HepG2 (cell line): ENCODE measurements around the gene RDH16. TPM values are rescaled to one million over a fixed set of nuclear protein-coding genes. Genes with fewer than 3 reads are reported as not detected.
"Not testable (repeated sequence)": the region's sequence is repeated elsewhere in the genome, so short reads cannot be mapped to it uniquely, and the experiment has no call there.

Experiments
- ATAC-seq: fragments of 200-7000 bp; cut with Tn5 transposase; 3 replicates; pipeline ENCODE4 v1.9.1; 2020; ENCODE audit warnings: mild to moderate bottlenecking, moderate library complexity
- BruUV-seq: library from RNA; stranded (reverse); fragments of 400-500 nt; replicated peaks from 2 replicates; lab custom pipeline; 2021; lab: Mats Ljungman, UMichigan
- CTCF ChIA-PET: fragments of 300-600 bp; formaldehyde crosslinking; extraction: SDS; loops from one replicate; lab custom pipeline; 2021; ENCODE audit warnings: low total read pairs, inconsistent platforms, low intra/inter-chr PET ratio; lab: Yijun Ruan, JAX
- POLR2A ChIA-PET: fragments of 350-600 bp; sonication (Branson Sonifier 250); formaldehyde crosslinking; loops from one replicate; lab custom pipeline; 2020; ENCODE audit warnings: antibody characterized with exemption, inconsistent platforms; lab: Yijun Ruan, JAX
- DNase-seq: peaks from one replicate; pipeline ENCODE4 v3.0.0-alpha.2; 2015; ENCODE audit warnings: low spot score
- FAIRE-seq: peaks from 3 replicates; lab custom pipeline; 2011; peaks lifted over from hg19 to GRCh38; lab: Jason Lieb, UNC
- H2AFZ ChIP-seq: one replicate; pipeline ENCODE4 v1.6.1; 2011; ENCODE audit warnings: low read length, inconsistent platforms
- H3K27ac ChIP-seq: fragments of 300-600 bp; 3 replicates; pipeline ENCODE4 v1.8.0; 2011; ENCODE audit warnings: mixed run types, mild to moderate bottlenecking, mixed read lengths, low read length, inconsistent platforms; ENCODE audit not compliant: insufficient read depth; ENCODE audit errors: extremely low read length
- H3K27me3 ChIP-seq, 2 experiments: fragments of 200-600 bp in 1 of 2; 2 replicates in 1 of 2; 3 replicates in 1 of 2; pipeline versions ENCODE4 v1.6.0 to v1.8.0; 2011; ENCODE audit warnings: low read length in 2 of 2, mild to moderate bottlenecking in 2 of 2, moderate library complexity in 2 of 2, inconsistent platforms in 1 of 2; ENCODE audit not compliant: insufficient read depth in 2 of 2, control insufficient read depth in 1 of 2
- H3K36me3 ChIP-seq, 2 experiments: fragments of 200-600 bp in 1 of 2; replicated peaks in 1 of 2; 2 replicates in 1 of 2; 3 replicates in 1 of 2; pipeline versions ENCODE4 v1.5.1 to v1.8.0; 2011; ENCODE audit warnings: low read length in 2 of 2, inconsistent platforms in 1 of 2; ENCODE audit not compliant: insufficient read depth in 2 of 2, control insufficient read depth in 1 of 2
- H3K4me1 ChIP-seq: 2 replicates; pipeline ENCODE4 v1.5.1; 2012; ENCODE audit warnings: low read length, inconsistent platforms; ENCODE audit not compliant: insufficient read depth
- H3K4me2 ChIP-seq: 2 replicates; pipeline ENCODE4 v1.6.0; 2011; ENCODE audit warnings: low read depth, low read length, inconsistent platforms
- H3K4me3 ChIP-seq, 3 experiments: fragments of 200-600 bp in 1 of 3; sonication (generic), shearing (Covaris generic) in 1 of 3; replicated peaks in 1 of 3; 2 replicates each; pipeline ENCODE4 v1.5.1; 2011 to 2016; ENCODE audit warnings: low read length in 3 of 3, inconsistent platforms in 2 of 3, low read depth in 2 of 3, mild to moderate bottlenecking in 2 of 3, control low read depth in 1 of 3, mixed read lengths in 1 of 3; ENCODE audit not compliant: insufficient read depth in 1 of 3
- H3K79me2 ChIP-seq: one replicate; pipeline ENCODE4 v1.6.1; 2011; ENCODE audit warnings: low read length, inconsistent platforms; ENCODE audit not compliant: insufficient read depth
- H3K9ac ChIP-seq: 2 replicates; pipeline ENCODE4 v1.6.0; 2011; ENCODE audit warnings: mild to moderate bottlenecking, low read depth, low read length, inconsistent platforms; ENCODE audit not compliant: insufficient read depth
- H3K9me3 ChIP-seq: 2 replicates; pipeline ENCODE4 v1.5.1; 2012; ENCODE audit warnings: mild to moderate bottlenecking, low read length
- H4K20me1 ChIP-seq: 2 replicates; pipeline ENCODE4 v1.6.0; 2011; ENCODE audit warnings: inconsistent platforms, mild to moderate bottlenecking, low read length, moderate library complexity; ENCODE audit not compliant: insufficient read depth
- NR2C2 ChIP-seq: sonication (generic); formaldehyde crosslinking; IDR thresholded peaks from 2 replicates; pipeline ENCODE4 v1.4.0; 2020; ENCODE audit warnings: missing genetic modification reagents, mild to moderate bottlenecking, moderate library complexity, borderline replicate concordance
- ZFP1 ChIP-seq: IDR thresholded peaks from 2 replicates; pipeline ENCODE4 v1.6.1; 2016
- ZNF563 ChIP-seq: sonication (generic); formaldehyde crosslinking; IDR thresholded peaks from 2 replicates; pipeline ENCODE4 v1.8.0; 2022; ENCODE audit warnings: mild to moderate bottlenecking, moderate library complexity, missing genetic modification reagents
- WGBS: methylation state at CpG from one replicate; pipeline ENCODE4 v1.1.6; 2017; ENCODE audit warnings: low lambda C conversion rate; 5-methylcytosine and 5-hydroxymethylcytosine counted together
- in situ Hi-C: cut with HindIII; loops from 2 replicates; pipeline ENCODE4 v1.10.0; 2017; ENCODE audit warnings: low pct_unique_long_range_greater_than_20kb; ENCODE audit not compliant: extremely low pct_ligation_motif_present
- intact Hi-C: fragments of 100-400 bp; cut with micrococcal nuclease; formaldehyde crosslinking; loops from one replicate; pipeline ENCODE4 v1.10.0; 2022; ENCODE audit not compliant: unreplicated experiment
- polyA plus RNA-seq, 8 experiments: library from polyadenylated mRNA; depleted of rRNA in 3 of 8; stranded (reverse) in 7 of 8; unstranded in 1 of 8; fragments of >200 nt; fragmentation: Illumina TruSeq in 4 of 8; extraction: Trizol in 4 of 8; gene quantifications; 2 replicates each; pipeline versions ENCODE4 v1.2.1 to v1.2.3, GENCODE V29; 2011 to 2016; ENCODE audit warnings: low read depth in 4 of 8, missing spikeins in 1 of 8, mixed read lengths in 1 of 8; ENCODE audit not compliant: insufficient read depth in 1 of 8
- total RNA-seq, 5 experiments: library from RNA; depleted of rRNA; stranded (reverse); fragments of >200 nt; fragmentation: Illumina TruSeq; extraction: Trizol; gene quantifications; 2 replicates each; pipeline ENCODE4 v1.2.3, GENCODE V29; 2016; ENCODE audit warnings: low read depth in 1 of 5

RDH16 gene
- total and polyA plus RNA-seq, 2 of the 13 experiments (the other 11 are each of a cell fraction or from before 2014, with no cell fraction given) = 0.05 to 0.13 TPM

- intact Hi-C loops, DNase-seq, H3K9ac ChIP-seq, H3K27ac ChIP-seq, in situ Hi-C loops, H3K4me1 ChIP-seq, BruUV-seq, H2AFZ ChIP-seq, H3K27me3 ChIP-seq, H4K20me1 ChIP-seq, FAIRE-seq, ATAC-seq, CTCF ChIA-PET, H3K36me3 ChIP-seq, H3K4me2 ChIP-seq, H3K79me2 ChIP-seq, H3K4me3 ChIP-seq, POLR2A ChIA-PET: not testable (repeated sequence)
- WGBS = 0% methylated on average over 2 of the region's 2 CpGs
- peaks cover 17% of the 10 kb centered on the region for H3K9me3 ChIP-seq
These were observed 48.0 kb downstream of the RDH16 start for GRCh38 chr12:56909403-56909802.

GRCh38 chr12:56908136-56908535 lies 49.3 kb downstream of the RDH16 start:
- DNase-seq (no peak), ATAC-seq (no peak), FAIRE-seq (no peak)
- H4K20me1 ChIP-seq = no peaks in the 10 kb centered on the region
- no peaks in the 10 kb centered on the region for H3K4me1 ChIP-seq
- ChIA-PET CTCF (no interaction called here), POLR2A (no interaction called here)
- no TSS peak for BruUV-seq
- H3K9ac ChIP-seq = no peak overlapping the region
- no peaks in the 10 kb centered on the region for H3K27me3 ChIP-seq
- H3K4me2 ChIP-seq = no peak overlapping the region
- TF ChIP-seq ZNF563 = no peak
- no peak for TF ChIP-seq NR2C2 (CRISPR knock-in tag)
- no peak for TF ChIP-seq ZFP1 (CRISPR knock-in tag)
- peaks cover 17% of the 10 kb centered on the region for H3K9me3 ChIP-seq
- intact Hi-C loops = no loop called here
- H2AFZ ChIP-seq = no peak overlapping the region
- in situ Hi-C loops = no loop called here
- no CpG with 5 or more reads among the region's 5 CpGs for WGBS
- no peaks in the 10 kb centered on the region for H3K79me2 ChIP-seq
- no peaks in the 10 kb centered on the region for H3K36me3 ChIP-seq
- H3K4me3 ChIP-seq = no peak overlapping the region
- H3K27ac ChIP-seq = no peak overlapping the region
